HG02610 (cell line): Measurements from ENCODE around the gene RPS26.
"Not testable (repeated sequence)": the region's sequence is repeated elsewhere in the genome, so short reads cannot be mapped to it uniquely, and the experiment has no call there.

Source experiments
- ATAC-seq: cut with Tn5 transposase; IDR thresholded peaks from one replicate; pipeline ENCODE4 v1.9.1; 2021; ENCODE audit warnings: mild to moderate bottlenecking, moderate library complexity; ENCODE audit not compliant: unreplicated experiment

RPS26 gene

DNA sequence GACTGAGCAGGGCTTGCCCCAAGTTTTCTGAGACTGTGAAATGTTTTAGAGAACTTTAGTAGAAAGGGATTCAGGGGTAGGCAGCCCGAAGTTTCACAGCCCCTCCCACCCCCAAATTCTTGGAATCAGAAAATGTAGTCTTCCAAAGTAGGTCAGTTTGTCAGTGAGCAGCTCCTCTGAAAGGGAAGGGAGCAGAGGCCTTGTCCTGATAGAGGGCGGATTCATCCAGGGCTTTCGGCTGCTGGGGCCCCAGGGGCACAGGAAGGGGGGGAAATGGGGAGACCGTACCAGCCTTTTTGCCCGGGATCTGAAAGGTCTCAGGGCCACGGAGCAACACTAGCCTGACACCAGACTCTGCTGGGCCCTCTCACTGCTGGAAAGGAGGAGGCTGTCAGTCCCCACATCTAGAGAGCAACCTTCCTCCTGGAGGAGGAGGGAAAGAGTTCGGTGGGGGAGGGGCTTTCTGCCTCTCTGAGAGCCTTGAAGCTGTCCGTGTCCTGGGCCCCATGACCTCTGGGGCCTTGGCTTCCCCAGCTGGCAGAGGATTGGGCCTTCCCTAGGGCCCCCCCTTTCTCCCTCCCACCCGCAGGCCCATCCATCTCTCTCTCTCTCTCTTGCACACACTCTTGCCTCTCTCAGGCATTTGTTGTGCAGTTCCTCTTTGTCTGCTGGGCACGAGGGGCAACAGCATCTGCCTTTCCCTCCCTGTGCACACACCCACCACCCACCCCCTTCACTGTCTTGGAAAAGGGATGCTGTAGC lies 21.1 kb upstream of the RPS26 start, which contains the start of gene IKZF4:
Gene IKZF4, plus strand, starts transcription at position 621 of the 762 bp plus-strand sequence. CDS start 451 bp downstream, outside the sequence.
- ATAC-seq = no peak

DNA sequence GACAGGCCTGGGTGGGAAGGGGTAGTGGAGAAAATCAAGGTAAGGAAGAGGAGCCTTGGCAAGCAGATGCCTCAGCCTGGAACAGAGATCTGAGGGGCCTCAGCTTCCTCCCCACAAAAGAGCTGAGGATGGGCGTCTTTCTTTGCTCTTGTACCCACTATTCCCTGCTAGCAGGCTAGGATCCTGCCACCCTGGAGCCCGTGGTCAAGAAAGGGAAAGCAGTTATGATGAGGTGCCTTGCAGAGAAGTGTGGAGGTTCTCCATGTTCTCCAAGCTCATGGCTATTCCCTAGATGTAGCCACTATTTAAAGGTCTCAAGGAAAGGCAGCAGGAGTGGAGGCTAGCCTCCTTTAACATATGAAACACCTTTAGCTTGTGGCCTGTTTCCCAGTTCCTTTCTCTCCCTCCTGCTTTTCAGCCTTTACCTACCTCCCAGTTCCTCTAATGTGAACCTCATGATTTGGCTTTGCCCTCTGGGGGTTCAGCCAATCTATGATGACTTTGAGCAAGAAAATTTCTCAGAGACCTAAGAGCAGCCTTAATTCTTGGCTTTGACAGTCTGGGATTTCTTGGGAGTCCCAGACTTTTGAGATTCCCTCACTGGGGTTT lies 19.7 kb upstream of the RPS26 start:
- no peak for ATAC-seq

DNA sequence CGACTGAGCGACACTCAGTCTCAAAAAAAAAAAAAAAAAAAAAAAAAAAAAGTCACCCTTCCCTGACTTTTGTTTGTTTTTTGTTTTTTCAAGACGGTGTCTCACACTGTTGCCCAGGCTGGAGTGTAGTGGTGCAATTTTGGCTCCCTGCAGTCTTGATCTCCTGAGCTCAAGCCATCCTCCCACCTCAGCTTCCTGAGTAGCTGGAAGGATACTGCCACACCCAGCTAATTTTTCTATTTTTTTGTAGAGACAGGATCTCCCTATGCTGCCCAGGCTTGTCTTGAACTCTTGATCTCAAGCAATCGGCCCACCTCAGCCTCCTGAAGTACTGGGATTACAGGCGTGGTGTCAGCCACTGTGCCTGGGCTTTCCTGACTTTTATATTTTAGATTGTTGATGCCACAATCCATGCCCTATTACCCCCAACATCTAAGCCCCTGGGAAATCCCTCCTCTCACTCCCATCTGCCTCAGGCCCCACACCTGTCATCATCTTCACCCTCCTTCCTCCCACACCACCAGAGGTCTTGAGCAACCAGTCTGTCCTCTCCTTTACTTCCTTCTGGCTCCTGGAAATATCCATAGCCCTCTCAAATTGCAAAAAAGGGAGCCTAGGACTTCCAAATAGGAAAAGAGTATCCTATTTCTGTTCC lies 13.1 kb upstream of the RPS26 start:
- no peak for ATAC-seq

DNA sequence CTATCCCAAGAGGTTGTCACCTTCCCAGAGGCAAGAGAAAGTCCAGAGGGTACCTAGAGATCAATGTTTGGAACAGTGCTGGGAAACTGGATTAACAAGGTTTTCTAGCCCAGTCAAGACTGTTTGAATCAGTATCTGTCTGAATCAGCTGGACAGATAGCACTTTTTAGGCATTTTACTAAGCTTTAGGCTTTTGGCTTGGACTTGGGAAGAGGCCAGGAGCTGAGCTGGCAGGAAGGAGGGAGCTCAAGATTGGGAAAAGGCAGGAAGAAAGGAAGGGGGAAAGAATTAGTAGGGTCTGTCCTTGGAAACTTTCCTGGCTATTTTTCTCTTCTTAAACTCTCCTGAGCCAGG lies 12.6 kb upstream of the RPS26 start:
- no peak for ATAC-seq

DNA sequence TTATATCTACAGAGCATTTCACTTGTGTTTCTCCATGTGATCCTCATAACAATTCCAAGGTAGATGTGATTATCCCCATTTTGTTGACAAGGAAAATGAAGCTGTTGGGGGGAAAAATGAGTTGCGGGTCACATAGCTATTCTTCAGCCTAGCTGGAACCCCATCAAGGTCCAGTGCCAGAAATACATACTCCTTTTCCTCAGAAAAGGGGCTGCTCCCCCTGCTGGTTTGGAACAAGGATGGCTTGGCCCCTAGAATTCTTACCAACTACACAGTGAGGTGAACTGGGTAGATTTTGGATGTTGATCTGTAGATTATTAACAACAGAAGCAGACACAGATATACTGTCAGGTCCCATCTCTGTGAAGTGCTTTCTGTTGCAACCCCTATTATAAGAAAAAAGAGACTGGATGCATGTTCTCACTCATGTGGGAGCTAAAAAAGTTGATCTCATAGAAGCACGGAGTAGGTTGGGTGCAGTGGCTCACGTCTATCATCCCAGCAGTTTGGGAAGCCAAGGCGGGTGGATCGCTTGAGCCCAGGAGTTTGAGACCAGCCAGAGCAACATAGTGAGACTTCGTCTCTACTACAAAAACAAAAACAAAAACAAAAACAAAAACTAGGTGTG lies 11.9 kb upstream of the RPS26 start:
- no peak for ATAC-seq

DNA sequence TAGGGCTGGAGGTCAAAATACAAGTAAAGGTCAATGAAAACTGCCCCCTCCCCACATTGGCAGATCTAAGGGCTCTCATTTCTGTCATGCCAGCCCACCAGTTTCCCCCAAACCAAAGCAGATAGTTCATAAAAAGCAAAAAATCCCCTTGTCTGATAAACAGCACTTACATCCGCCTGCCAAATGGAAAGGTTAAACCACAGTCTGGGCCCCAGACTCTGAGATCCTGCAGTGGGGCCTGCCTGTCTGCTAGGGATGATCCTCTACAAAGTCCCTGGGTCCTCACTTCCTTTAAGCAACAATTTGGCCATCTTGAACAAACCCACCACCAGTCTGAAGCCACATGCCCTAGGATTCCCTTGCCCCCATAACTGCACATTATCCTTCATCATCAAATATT lies 9.7 kb upstream of the RPS26 start:
- ATAC-seq = no peak

DNA sequence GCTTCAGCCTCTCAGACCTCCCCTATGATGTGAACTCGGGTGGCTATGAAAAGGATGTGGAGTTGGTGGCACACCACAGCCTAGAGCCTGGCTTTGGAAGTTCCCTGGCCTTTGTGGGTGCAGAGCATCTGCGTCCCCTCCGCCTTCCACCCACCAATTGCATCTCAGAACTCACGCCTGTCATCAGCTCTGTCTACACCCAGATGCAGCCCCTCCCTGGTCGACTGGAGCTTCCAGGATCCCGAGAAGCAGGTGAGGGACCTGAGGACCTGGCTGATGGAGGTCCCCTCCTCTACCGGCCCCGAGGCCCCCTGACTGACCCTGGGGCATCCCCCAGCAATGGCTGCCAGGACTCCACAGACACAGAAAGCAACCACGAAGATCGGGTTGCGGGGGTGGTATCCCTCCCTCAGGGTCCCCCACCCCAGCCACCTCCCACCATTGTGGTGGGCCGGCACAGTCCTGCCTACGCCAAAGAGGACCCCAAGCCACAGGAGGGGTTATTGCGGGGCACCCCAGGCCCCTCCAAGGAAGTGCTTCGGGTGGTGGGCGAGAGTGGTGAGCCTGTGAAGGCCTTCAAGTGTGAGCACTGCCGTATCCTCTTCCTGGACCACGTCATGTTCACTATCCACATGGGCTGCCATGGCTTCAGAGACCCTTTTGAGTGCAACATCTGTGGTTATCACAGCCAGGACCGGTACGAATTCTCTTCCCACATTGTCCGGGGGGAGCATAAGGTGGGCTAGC lies 7.0 kb upstream of the RPS26 start:
- ATAC-seq = no peak

DNA sequence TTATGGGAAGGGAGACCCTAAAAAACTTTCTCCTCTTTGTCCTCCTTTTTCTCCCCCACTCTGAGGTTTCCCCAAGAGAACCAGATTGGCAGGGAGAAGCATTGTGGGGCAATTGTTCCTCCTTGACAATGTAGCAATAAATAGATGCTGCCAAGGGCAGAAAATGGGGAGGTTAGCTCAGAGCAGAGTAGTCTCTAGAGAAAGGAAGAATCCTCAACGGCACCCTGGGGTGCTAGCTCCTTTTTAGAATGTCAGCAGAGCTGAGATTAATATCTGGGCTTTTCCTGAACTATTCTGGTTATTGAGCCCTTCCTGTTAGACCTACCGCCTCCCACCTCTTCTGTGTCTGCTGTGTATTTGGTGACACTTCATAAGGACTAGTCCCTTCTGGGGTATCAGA lies 4.6 kb upstream of the RPS26 start:
- no peak for ATAC-seq

DNA sequence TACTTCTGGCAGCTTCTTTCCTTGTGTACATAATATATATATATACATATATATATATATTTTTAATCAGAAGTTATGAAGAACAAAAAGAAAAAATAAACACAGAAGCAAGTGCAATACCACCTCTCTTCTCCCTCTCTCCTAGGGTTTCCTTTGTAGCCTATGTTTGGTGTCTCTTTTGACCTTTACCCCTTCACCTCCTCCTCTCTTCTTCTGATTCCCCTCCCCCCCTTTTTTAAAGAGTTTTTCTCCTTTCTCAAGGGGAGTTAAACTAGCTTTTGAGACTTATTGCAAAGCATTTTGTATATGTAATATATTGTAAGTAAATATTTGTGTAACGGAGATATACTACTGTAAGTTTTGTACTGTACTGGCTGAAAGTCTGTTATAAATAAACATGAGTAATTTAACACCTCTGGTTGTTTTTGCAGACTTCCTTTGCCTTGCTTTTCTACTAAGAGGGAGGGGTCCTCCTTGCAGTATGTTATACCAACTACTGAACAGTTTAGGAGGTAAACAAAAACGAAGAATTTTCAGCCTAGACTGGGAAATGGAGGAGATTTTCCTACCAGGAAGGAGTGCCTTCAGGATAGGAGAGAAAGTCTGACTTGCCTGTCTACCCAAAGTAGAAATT lies 3.6 kb upstream of the RPS26 start:
- no peak for ATAC-seq

DNA sequence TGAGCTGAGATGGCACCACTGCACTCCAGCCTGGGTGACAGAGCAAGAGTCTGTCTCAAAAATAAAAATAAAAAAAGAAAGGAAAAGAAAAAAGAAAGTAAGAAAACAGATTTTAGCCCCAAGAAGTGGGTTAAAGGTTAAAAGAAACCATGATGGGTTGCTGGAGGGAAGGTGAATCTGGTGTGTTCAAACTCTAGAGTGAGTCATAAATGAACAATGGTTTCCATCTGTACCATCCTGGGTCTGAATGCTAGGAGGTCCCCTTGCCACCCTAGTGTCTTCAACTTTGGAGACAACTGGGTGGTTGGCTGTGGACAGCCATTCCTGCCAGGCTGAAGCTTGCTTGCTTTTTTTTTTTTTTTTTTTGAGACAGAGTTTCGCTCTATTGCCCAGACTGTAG lies 1.6 kb upstream of the RPS26 start:
- ATAC-seq = no peak

DNA sequence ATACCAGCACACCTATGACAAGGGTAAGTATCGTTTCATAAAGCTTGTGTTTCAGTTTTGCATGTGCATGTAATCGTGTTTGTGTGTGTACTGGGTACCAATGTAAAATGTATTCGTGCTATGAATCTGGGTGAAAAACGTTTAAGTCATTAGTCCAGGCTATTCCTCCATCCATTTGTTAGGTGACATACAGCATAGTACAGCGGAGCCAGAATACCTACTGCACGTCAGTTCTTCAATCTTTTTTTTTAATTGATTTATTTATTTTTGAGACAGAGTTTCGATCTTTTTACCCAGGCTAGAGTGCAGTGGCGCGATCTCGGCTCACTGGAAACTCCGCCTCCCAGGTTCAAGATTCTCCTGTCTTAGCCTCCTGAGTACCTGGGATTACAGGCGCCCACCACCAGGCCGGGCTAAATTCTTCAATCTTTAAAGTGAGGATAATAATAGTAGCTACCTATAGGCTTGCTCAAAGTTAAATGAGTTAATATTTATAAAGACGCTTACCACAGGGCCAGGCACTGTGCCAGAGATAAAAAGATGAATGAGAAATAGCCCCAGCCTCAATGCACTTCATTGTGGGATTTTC lies 661 bp upstream of the RPS26 start:
- ATAC-seq = no peak

DNA sequence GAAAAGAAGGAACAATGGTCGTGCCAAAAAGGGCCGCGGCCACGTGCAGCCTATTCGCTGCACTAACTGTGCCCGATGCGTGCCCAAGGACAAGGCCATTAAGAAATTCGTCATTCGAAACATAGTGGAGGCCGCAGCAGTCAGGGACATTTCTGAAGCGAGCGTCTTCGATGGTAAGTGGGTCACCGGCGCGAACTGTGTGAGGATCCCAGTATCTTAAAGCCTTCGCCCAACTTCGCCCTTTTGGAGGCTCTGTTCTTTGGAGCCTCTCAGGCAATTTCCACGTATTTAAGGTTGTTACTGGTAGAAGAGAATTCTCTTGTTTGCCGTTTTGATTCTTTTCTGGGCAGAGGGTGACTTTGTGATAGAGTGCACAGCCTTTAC lies 704 bp downstream of the RPS26 start:
- ATAC-seq = not testable (repeated sequence)

DNA sequence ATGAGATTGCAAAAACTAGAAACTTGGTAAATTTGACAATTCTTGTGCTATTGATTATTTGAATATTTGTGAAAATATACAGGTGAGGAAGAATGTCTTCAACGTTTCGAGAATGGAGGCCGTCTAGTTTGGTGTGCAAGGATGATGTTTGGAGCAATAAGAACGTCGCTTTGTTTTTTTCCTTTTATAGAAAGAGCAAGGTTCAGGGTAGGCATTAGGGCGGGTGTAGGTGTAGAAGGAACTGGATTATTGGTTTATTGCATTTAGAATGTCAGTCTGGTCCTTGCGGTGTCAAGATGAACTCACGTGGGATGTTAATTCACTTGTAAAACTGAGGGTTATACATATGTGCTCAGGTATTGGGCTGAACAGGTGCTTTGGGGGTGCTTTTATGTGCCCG lies 1.1 kb downstream of the RPS26 start:
- ATAC-seq = no peak

DNA sequence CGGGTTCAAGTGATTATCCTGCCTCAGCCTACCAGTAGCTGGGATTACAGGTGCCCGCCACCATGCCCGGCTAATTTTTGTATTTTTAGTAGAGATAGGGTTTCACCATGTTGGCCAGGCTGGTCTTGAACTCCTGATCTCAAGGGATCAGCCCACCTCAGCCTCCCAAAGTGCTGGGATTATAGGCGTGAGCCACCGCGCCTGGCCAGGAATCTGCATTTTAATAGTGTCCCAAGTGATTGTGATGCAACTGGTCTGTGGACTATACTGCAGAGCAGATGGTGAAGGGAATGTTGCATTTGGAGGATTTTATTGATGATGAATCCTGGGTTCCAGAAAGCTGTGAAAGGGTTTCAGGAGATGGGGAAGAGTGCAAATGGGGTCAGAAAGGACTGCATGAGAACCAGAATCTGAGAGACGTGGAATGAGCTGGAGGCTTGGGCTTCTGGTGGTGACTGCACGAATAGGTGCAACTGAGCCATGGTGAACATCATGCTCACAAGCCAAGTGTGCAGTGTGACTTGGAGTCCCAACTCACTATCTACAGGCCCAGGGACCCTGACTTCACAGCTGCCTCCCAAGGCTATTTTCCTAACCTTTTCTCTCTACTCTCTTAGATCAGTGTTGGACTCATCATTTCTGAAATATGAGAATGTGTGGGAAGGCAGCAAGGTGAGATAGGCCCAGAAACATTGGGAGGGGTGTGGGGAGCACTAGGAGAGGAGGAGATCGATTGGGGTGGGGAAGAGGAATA lies 4.5 kb downstream of the RPS26 start:
- no peak for ATAC-seq

DNA sequence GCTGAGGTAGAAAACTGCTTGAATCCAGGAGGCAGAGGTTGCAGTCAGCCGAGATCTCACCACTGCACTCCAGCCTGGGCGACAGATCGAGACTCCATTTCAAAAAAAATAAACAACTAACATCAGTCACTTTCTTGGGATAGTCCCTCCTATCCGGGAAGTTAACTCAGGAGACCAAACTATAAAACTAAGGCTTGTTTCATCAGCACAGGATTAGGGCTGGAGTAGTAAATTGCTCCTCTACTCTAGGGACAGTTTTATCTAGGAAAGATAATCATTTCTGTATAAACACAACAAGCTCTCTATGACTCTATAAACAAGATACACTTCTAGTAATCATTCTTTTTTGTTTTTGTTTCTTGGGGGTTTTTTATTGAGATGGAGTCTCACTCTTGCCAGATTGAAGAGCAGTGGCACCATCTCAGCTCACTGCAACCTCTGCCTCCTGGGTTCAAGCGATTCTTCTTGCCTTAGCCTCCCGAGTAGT lies 11.7 kb downstream of the RPS26 start:
- no peak for ATAC-seq

DNA sequence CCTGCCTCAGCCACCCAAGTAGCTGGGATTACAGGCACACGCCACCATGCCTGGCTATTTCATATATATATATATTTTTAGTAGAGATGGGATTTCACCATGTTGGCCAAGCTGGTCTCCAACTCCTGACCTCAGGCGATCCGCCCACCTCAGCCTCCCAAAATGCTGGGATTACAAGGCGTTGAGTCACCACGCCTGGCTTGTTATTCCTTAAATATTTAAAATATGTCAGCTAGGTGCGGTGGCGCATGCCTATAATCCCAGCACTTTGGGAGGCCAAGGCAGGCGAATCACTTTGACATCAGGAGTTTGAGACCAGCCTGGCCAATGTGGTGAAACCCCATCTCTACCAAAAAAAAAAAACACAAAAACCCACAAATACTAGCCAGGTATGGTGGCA lies 18.2 kb downstream of the RPS26 start:
- not testable (repeated sequence) for ATAC-seq

DNA sequence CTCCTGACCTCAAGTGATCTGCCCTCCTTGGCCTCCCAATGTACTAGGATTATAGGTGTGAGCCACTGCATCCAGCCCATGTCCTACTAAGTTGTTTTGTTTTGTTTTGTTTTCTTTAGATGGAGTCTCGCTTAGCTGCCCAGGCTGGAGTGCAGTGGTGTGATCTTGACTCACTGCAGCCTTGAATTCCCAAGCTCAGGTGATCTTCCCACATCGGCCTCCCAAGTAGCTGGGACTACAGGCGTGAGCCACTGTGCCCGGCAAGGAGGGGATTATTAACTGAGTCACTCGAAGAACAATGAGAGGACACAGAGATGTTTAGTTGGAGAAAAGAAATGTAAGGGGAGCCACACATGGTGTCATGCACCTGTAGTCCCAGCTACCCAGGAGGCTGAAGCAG lies 20.3 kb downstream of the RPS26 start:
- no peak for ATAC-seq

DNA sequence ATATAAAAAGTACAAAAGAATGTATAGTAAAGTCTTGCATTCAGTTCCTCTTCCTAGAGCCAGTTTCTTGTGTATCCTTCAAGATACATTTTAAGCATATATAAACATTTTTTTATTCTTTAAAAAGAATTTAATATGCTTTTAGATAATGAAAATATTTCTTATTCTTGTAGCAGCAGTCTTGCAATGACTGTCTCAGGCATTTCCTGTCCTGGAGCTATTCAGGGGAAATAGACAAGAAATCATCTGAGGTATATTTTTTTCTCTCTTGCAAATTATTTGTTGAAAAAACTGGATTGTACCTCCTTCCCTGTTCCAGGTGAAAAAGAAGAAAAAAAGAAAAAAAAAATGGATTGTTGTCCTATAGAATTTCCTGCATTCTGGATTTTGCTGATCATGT lies 21.3 kb downstream of the RPS26 start:
- ATAC-seq = no peak

DNA sequence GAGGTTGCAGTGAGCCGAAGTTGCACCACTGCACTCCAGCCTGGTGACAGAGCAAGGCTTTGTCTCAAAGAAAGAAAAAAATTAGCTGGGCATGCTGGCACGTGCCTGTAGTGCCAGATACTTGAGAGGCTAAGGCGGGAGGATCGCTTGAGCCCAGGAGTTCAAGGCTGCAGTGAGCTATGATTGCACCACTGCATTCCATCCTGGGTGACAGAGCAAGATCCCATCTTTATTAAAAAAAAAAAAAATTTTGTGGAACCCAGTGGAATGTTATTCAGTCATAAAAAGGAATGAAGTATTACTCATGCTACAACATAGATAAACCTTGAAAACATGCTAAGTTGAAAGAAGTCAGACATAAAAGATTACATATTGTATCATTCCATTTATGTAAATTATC lies 29.9 kb downstream of the RPS26 start:
- no peak for ATAC-seq
